H9 (cell line): Measurements from ENCODE around the gene STK38. TPM values are rescaled to one million over a fixed set of nuclear protein-coding genes. Genes with fewer than 3 reads are reported as not detected.

ENCODE experiments used
- DNase-seq: peaks from one replicate; pipeline ENCODE4 v3.0.0-alpha.2; 2017
- H2AFZ ChIP-seq: one replicate; pipeline ENCODE4 v1.6.1; 2013; ENCODE audit warnings: mild to moderate bottlenecking, low read length, control low read depth, moderate library complexity
- H2AK5ac ChIP-seq: 2 replicates; pipeline ENCODE4 v1.6.1; 2013; ENCODE audit warnings: low read length, control low read depth, mixed read lengths; ENCODE audit not compliant: insufficient read length
- H2BK120ac ChIP-seq: one replicate; pipeline ENCODE4 v1.6.1; 2013; ENCODE audit warnings: low read depth, mild to moderate bottlenecking, low read length, control low read depth, inconsistent platforms; ENCODE audit not compliant: poor library complexity, severe bottlenecking
- H2BK12ac ChIP-seq: 2 replicates; pipeline ENCODE4 v1.6.1; 2013; ENCODE audit warnings: low read length, control low read depth, mixed read lengths, low read depth; ENCODE audit not compliant: insufficient read length
- H2BK15ac ChIP-seq: 2 replicates; pipeline ENCODE4 v1.6.1; 2013; ENCODE audit warnings: low read depth, low read length, control low read depth
- H2BK20ac ChIP-seq: one replicate; pipeline ENCODE4 v1.6.1; 2013; ENCODE audit warnings: low read depth, mild to moderate bottlenecking, low read length, control low read depth, inconsistent platforms; ENCODE audit not compliant: poor library complexity, severe bottlenecking
- H2BK5ac ChIP-seq: 2 replicates; pipeline ENCODE4 v1.6.1; 2013; ENCODE audit warnings: low read length, control low read depth, mixed read lengths; ENCODE audit not compliant: insufficient read length
- H3K14ac ChIP-seq: 2 replicates; pipeline ENCODE4 v1.6.1; 2013; ENCODE audit warnings: low read length, control low read depth; ENCODE audit not compliant: insufficient read depth
- H3K18ac ChIP-seq: 2 replicates; pipeline ENCODE4 v1.6.1; 2013; ENCODE audit warnings: low read depth, mild to moderate bottlenecking, mixed read lengths, low read length, control low read depth; ENCODE audit not compliant: insufficient read length
- H3K23ac ChIP-seq: 2 replicates; pipeline ENCODE4 v1.6.1; 2013; ENCODE audit warnings: low read length, control low read depth, mixed read lengths, low read depth; ENCODE audit not compliant: insufficient read length
- H3K23me2 ChIP-seq: 2 replicates; pipeline ENCODE4 v1.6.1; 2013; ENCODE audit warnings: low read depth, mild to moderate bottlenecking, mixed read lengths, low read length, control low read depth; ENCODE audit not compliant: insufficient read length, poor library complexity, severe bottlenecking
- H3K27ac ChIP-seq: 2 replicates; pipeline ENCODE4 v1.5.1; 2013; ENCODE audit warnings: low read length, control low read depth, mixed read lengths, low read depth; ENCODE audit not compliant: insufficient read length
- H3K27me3 ChIP-seq: 2 replicates; pipeline ENCODE4 v1.6.1; 2013; ENCODE audit warnings: low read length, control low read depth, inconsistent platforms; ENCODE audit not compliant: insufficient read depth
- H3K4ac ChIP-seq: 2 replicates; pipeline ENCODE4 v1.6.1; 2013; ENCODE audit warnings: low read depth, mild to moderate bottlenecking, control low read depth, inconsistent platforms, low read length, moderate library complexity
- H3K4me1 ChIP-seq: 2 replicates; pipeline ENCODE4 v1.6.1; 2013; ENCODE audit warnings: low read length, control low read depth, inconsistent platforms; ENCODE audit not compliant: insufficient read depth
- H3K4me2 ChIP-seq: 2 replicates; pipeline ENCODE4 v1.6.1; 2013; ENCODE audit warnings: low read length, control low read depth, mixed read lengths; ENCODE audit not compliant: insufficient read length, insufficient read depth
- H3K56ac ChIP-seq: 2 replicates; pipeline ENCODE4 v1.6.1; 2013; ENCODE audit warnings: low read depth, mild to moderate bottlenecking, mixed read lengths, low read length, control low read depth; ENCODE audit not compliant: insufficient read length
- H3K79me1 ChIP-seq: 2 replicates; pipeline ENCODE4 v1.6.1; 2013; ENCODE audit warnings: low read depth, mild to moderate bottlenecking, moderate library complexity, low read length, control low read depth, inconsistent platforms; ENCODE audit not compliant: insufficient read depth, poor library complexity, severe bottlenecking
- H3K79me2 ChIP-seq: 2 replicates; pipeline ENCODE4 v1.6.1; 2013; ENCODE audit warnings: low read length, control low read depth, inconsistent platforms; ENCODE audit not compliant: insufficient read depth
- H3K9ac ChIP-seq: 2 replicates; pipeline ENCODE4 v1.6.1; 2013; ENCODE audit warnings: low read length, control low read depth, mixed read lengths; ENCODE audit not compliant: insufficient read length; ENCODE audit errors: extremely low read depth
- H3K9me3 ChIP-seq: one replicate; pipeline ENCODE4 v1.6.1; 2013; ENCODE audit warnings: low read depth, low read length, inconsistent platforms; ENCODE audit not compliant: control insufficient read depth
- H3T11ph ChIP-seq: one replicate; pipeline ENCODE4 v1.6.1; 2013; ENCODE audit warnings: mild to moderate bottlenecking, low read length, control low read depth, inconsistent platforms
- H4K20me1 ChIP-seq: one replicate; pipeline ENCODE4 v1.6.1; 2013; ENCODE audit not compliant: control insufficient read depth, insufficient read length, insufficient read depth
- H4K5ac ChIP-seq: 2 replicates; pipeline ENCODE4 v1.6.1; 2013; ENCODE audit warnings: low read depth, mild to moderate bottlenecking, mixed read lengths, low read length, control low read depth; ENCODE audit not compliant: insufficient read length
- H4K8ac ChIP-seq: replicated peaks from 2 replicates; pipeline ENCODE4 v1.6.1; 2013; ENCODE audit warnings: low read length, control low read depth, mixed read lengths, low read depth; ENCODE audit not compliant: insufficient read length
- H4K91ac ChIP-seq: 2 replicates; pipeline ENCODE4 v1.6.1; 2013; ENCODE audit warnings: low read depth, mild to moderate bottlenecking, moderate library complexity, mixed read lengths, low read length, control low read depth; ENCODE audit not compliant: insufficient read length
- H3K27ac Mint-ChIP-seq, 3 experiments: 2 replicates in 2 of 3; 3 replicates in 1 of 3; pipeline ENCODE4 v1.8.0; 2020 to 2021; ENCODE audit warnings: mixed read lengths in 3 of 3, mild to moderate bottlenecking in 1 of 3, moderate library complexity in 1 of 3
- H3K27me3 Mint-ChIP-seq: 2 replicates; pipeline ENCODE4 v1.8.0; 2021; ENCODE audit warnings: low read depth, mild to moderate bottlenecking, moderate library complexity, mixed read lengths
- H3K36me3 Mint-ChIP-seq, 3 experiments: 2 replicates in 2 of 3; 3 replicates in 1 of 3; pipeline ENCODE4 v1.8.0; 2020 to 2021; ENCODE audit warnings: low read depth in 3 of 3, mixed read lengths in 3 of 3; ENCODE audit not compliant: insufficient read depth in 1 of 3
- H3K4me1 Mint-ChIP-seq, 2 experiments: 2 replicates each; pipeline ENCODE4 v1.8.0; 2020; ENCODE audit warnings: mixed read lengths in 2 of 2
- H3K4me3 Mint-ChIP-seq, 2 experiments: 2 replicates in 1 of 2; 3 replicates in 1 of 2; pipeline ENCODE4 v1.8.0; 2020 to 2021; ENCODE audit warnings: mild to moderate bottlenecking in 2 of 2, mixed read lengths in 2 of 2, moderate library complexity in 1 of 2
- H3K9me3 Mint-ChIP-seq, 2 experiments: 2 replicates in 1 of 2; 3 replicates in 1 of 2; pipeline ENCODE4 v1.8.0; 2020; ENCODE audit warnings: mild to moderate bottlenecking in 2 of 2, mixed read lengths in 2 of 2, moderate library complexity in 1 of 2
- WGBS: extraction: QIAGEN DNeasy Blood & Tissue Kit; methylation state at CpG from one replicate; pipeline ENCODE4 v1.1.7; 2013; ENCODE audit warnings: missing lambda C conversion rate, low lambda C conversion rate, mixed read lengths; ENCODE audit not compliant: insufficient read length; ENCODE audit errors: extremely low coverage; 5-methylcytosine and 5-hydroxymethylcytosine counted together
- total RNA-seq: library from RNA; stranded (reverse); gene quantifications from 2 replicates; pipeline ENCODE4 v1.2.1, GENCODE V29; 2021
- TF ChIP-seq, protein P1 (sequence below): fragments of 200-600 bp; sonication (generic); conservative IDR thresholded peaks from 3 replicates; pipeline ENCODE4 v1.8.0; 2021; ENCODE audit warnings: antibody characterized with exemption, mild to moderate bottlenecking

STK38 gene
- total RNA-seq, 1 experiment from 2014 or later = 17.5 TPM

DNA sequence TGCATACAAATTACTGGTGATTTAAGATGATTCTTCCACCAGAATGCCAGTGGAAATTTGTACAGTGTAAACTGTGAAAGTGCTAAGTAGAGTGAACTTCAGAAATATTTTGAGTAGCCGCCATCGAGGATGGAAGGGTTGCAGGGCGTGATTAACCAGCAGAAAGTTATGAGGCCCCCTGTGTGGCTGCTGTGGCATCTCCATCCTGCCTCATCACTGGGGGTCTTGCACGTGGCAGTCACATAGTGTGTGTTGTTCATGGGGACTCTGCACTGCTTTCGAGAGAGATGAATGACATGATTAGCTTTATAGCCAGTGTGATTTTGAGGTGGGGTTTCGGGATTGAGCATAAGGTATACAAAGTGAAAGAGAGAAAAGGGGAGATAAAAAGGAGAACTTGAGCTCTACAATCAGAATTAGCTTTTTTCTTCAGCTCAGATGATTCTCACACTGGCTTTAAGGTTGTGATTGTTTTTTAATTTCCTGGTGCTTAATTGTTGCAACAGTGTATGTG, 78.1 kb downstream of the STK38 start:
- Histone ChIP-seq H3K4ac (no peak overlapping the region), H3K4me2 (no peak overlapping the region), H4K91ac (no peak overlapping the region), H3K14ac (no peak overlapping the region), H3K23ac (no peak overlapping the region), H3K79me2 (peaks cover 11% of the 10 kb centered on the region; the same call in 1 of the 2 replicates), H2AFZ (no peak overlapping the region), H4K8ac (no peak overlapping the region), H3K18ac (no peak overlapping the region), H3K56ac (no peak overlapping the region), H3K27me3 (no peaks in the 10 kb centered on the region), H3K9ac (no peak overlapping the region), H3K27ac (no peak overlapping the region), H3T11ph (no peak overlapping the region), H2AK5ac (no peak overlapping the region), H2BK20ac (no peak overlapping the region), H3K23me2 (no peaks in the 10 kb centered on the region), H4K20me1 (no peaks in the 10 kb centered on the region), H2BK5ac (no peak overlapping the region), H2BK120ac (no peak overlapping the region), H2BK12ac (no peak overlapping the region), H3K4me1 (no peaks in the 10 kb centered on the region), H3K79me1 (peaks cover 4% of the 10 kb centered on the region), H3K9me3 (no peaks in the 10 kb centered on the region), H4K5ac (no peak overlapping the region), H2BK15ac (no peak overlapping the region)
- Mint-ChIP-seq H3K4me1 (peaks cover 5 to 8% of the 10 kb centered on the region in 2 experiments), H3K36me3 (peaks cover 5 to 11% (median 11%) of the 10 kb centered on the region in 3 experiments; a peak in 6 of 7 replicates), H3K9me3 (no peaks in the 10 kb centered on the region), H3K27ac (peak overlapping the region in 1 of 3 experiments; percentile 4; a peak in 2 of 7 replicates), H3K4me3 (no peak overlapping the region), H3K27me3 (no peaks in the 10 kb centered on the region)
- WGBS = 100% methylated on average over 1 of the region's 6 CpGs
- TF ChIP-seq, protein P1, sequence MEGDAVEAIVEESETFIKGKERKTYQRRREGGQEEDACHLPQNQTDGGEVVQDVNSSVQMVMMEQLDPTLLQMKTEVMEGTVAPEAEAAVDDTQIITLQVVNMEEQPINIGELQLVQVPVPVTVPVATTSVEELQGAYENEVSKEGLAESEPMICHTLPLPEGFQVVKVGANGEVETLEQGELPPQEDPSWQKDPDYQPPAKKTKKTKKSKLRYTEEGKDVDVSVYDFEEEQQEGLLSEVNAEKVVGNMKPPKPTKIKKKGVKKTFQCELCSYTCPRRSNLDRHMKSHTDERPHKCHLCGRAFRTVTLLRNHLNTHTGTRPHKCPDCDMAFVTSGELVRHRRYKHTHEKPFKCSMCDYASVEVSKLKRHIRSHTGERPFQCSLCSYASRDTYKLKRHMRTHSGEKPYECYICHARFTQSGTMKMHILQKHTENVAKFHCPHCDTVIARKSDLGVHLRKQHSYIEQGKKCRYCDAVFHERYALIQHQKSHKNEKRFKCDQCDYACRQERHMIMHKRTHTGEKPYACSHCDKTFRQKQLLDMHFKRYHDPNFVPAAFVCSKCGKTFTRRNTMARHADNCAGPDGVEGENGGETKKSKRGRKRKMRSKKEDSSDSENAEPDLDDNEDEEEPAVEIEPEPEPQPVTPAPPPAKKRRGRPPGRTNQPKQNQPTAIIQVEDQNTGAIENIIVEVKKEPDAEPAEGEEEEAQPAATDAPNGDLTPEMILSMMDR = no peak
- DNase-seq = no peak
